Thoracic aorta (tissue), 2 donors: ENCODE results near the gene TBX4. TPM values are rescaled to one million over a fixed set of nuclear protein-coding genes. Genes with fewer than 3 reads are reported as not detected.

Source experiments
- ATAC-seq: fragments of 150-250 bp; one replicate; pipeline ENCODE4 v1.8.0; 2017; ENCODE audit warnings: low read depth; ENCODE audit not compliant: insufficient number of reproducible peaks, low FRiP score
- DNase-seq: peaks from one replicate; pipeline ENCODE4 v3.0.0-alpha.2; 2020; ENCODE audit warnings: low spot score
- H3K27ac ChIP-seq, 2 donors: fragments of 200-600 bp; sonication (generic); 1 replicate in 1 of 2; 2 replicates in 1 of 2; pipeline ENCODE4 v1.5.1; 2016; ENCODE audit warnings: mild to moderate bottlenecking in 2 of 2, moderate library complexity in 2 of 2
- H3K27me3 ChIP-seq: fragments of 200-600 bp; sonication (generic); replicated peaks from 2 replicates; pipeline ENCODE4 v1.6.0; 2016; ENCODE audit warnings: mild to moderate bottlenecking; ENCODE audit not compliant: insufficient read depth
- H3K36me3 ChIP-seq: fragments of 200-600 bp; sonication (generic); one replicate; pipeline ENCODE4 v1.5.1; 2016
- H3K4me1 ChIP-seq, 2 donors: fragments of 200-600 bp; sonication (generic); 1 replicate in 1 of 2; 2 replicates in 1 of 2; pipeline versions ENCODE4 v1.5.1 to v1.6.0; 2016; ENCODE audit warnings: low read depth in 2 of 2, mild to moderate bottlenecking in 1 of 2; ENCODE audit not compliant: control insufficient read depth in 1 of 2
- H3K4me3 ChIP-seq: fragments of 200-600 bp; sonication (generic); 2 replicates; pipeline ENCODE4 v1.5.1; 2016; ENCODE audit warnings: mild to moderate bottlenecking
- H3K9me3 ChIP-seq: fragments of 200-600 bp; sonication (generic); 2 replicates; pipeline ENCODE4 v1.5.1; 2016
- CTCF ChIP-seq: fragments of 200-600 bp; sonication (generic); IDR thresholded peaks from one replicate; pipeline ENCODE4 v1.5.1; 2019; ENCODE audit warnings: antibody characterized with exemption
- total RNA-seq, 2 donors: library from RNA; depleted of rRNA; stranded (reverse); fragments of >200 nt; gene quantifications; one replicate each; pipeline versions ENCODE4 v1.1.0 to v1.2.3, GENCODE V29; 2016

The TBX4 gene
- total RNA-seq, 2 donors from 2014 or later, result not detected

DNA sequence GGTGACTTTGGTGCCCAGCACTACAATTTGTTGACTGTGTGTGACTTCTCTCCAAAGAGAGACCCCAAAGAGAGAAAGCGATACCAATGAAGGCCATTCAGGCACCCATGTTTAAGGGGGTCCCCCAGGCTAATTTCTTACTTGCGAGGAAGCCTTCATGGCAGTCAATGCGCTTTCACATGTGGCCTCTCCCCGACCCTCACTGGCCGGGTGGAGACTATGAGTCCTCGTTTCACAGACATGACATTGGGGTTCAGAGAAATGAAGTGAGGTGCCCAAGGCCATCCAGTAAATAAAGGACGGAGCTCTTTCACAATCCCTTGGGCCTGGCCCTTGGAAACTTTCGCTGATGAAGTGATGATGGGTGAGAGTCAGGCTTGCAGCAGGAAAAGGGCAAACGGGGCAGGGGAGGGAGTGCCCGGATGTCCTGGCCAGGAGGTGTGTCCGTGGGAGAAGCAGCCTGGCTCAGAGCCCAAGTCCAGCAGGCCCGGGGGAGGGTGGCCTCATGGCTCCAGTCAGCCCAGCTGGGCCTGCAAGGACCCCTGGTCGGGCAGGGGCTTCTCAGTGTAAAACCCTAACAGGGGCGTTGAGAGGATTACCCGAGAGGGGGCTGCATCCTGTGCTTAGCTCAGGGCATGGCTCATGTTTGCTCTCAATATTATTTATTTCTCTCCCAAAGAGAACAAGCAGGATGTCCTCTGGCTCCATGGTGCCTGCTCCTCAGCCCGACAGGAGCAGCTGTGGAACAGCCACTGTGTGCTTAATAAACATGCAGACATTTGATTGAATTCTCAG, 37.9 kb upstream of the TBX4 start:
- DNase-seq (no peak), ATAC-seq (no peak)
- Histone ChIP-seq H3K36me3 (no peaks in the 10 kb centered on the region), H3K4me3 (no peak overlapping the region), H3K27ac (no peak overlapping the region), H3K4me1 (peaks cover 8 to 64% of the 10 kb centered on the region in 2 donors), H3K9me3 (no peaks in the 10 kb centered on the region), H3K27me3 (no peaks in the 10 kb centered on the region)
- no peak for TF ChIP-seq CTCF

DNA sequence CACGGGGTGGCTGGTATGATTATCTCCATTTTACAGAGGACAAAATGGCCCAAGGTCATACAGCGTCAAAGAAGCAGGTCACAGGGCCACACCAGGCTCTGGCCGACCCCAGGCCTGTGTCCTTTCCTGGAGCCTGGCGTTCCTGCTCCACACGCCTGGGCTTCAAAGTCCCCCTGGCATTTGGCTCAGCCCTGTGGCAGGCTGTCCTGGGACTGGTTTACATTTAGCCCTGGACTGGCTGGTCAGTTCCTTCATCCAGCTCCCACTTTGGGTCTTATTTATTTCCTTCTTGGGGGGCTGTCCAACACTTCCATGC, 37.3 kb upstream of the TBX4 start:
- H3K4me3 ChIP-seq, result no peak overlapping the region
- H3K27ac ChIP-seq, result peak overlapping the region in 1 of 2 donors; percentile 66
- H3K27me3 ChIP-seq, result no peaks in the 10 kb centered on the region
- no peaks in the 10 kb centered on the region for H3K36me3 ChIP-seq
- ATAC-seq, result no peak
- peaks cover 7 to 63% of the 10 kb centered on the region in 2 donors for H3K4me1 ChIP-seq
- H3K9me3 ChIP-seq, result no peaks in the 10 kb centered on the region
- TF ChIP-seq CTCF, result no peak
- DNase-seq, result no peak

GRCh38 chr17:61415374-61416210, 36.6 kb upstream of the TBX4 start:
- H3K27ac ChIP-seq, result peak overlapping the region; percentile 66 to 76
- H3K27me3 ChIP-seq, result no peaks in the 10 kb centered on the region
- DNase-seq (no peak), ATAC-seq (no peak)
- H3K4me1 ChIP-seq, result peaks cover under 1 to 56% of the 10 kb centered on the region in 2 donors
- H3K4me3 ChIP-seq, result no peak overlapping the region
- TF ChIP-seq CTCF, result no peak
- no peaks in the 10 kb centered on the region for H3K9me3 ChIP-seq
- H3K36me3 ChIP-seq, result no peaks in the 10 kb centered on the region

DNA sequence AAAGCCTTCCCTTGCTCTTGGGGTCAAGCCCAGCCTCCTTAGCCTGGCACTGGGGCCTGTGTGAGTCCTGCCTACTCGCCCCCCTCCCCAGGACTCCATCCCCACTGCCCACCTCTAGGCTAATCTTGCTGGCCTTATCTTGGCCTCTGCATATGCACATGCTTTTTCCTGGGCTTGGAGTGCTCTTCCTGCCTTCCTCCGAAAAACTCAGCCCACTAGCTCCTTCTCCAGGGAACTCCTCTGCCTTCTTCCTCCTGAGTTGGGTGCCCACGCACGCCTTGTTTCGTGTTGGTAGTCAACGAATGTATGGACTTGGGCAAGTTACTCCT, 36.0 kb upstream of the TBX4 start:
- Histone ChIP-seq H3K27me3 (peaks cover 5% of the 10 kb centered on the region), H3K9me3 (no peaks in the 10 kb centered on the region), H3K36me3 (no peaks in the 10 kb centered on the region), H3K4me1 (peaks cover 0 to 52% of the 10 kb centered on the region in 2 donors), H3K4me3 (no peak overlapping the region), H3K27ac (peak overlapping the region; percentile 66 to 76)
- no peak for ATAC-seq
- TF ChIP-seq CTCF, result no peak
- DNase-seq, result no peak

DNA sequence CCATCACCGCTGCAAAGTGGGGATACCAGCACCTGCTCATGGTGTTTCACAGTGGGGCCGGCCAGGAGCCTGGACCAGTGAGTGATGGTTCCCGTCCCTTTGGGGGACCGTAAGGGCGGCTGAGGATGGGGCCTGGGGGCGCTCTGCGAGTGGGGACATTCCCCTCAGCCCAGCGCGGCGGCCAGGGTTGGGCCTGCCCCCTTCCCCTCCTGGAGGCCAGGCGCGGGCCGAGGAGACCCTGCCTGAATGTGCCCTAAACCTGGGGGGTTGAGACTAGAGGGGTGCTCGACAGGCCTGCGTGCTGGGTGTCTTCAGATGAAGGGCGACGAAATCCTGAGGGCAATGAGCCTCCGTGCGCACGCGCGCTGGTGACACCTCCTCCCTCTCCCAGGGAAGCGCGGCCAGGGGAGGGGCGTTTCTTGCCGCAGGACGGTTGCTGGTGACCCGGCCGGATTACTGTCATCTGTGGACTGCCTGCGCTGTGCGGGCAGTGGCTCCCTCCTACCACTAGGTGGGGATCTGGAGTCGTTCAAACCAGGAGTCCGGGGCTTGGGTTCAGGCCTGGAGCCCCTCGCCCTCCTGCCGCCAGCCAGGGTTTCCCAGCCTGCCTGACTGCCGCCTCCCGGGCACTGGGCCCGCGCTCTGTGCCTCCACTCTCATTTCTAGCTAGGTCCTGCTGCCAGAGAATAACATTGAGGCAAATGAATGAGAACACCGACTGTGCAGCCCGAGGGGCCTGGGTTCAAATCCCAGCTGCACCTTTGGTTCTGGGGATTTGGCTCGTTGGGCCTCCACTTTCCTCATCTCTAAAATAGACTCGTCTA, 35.5 kb upstream of the TBX4 start:
- H3K4me3 ChIP-seq, result peak overlapping the region; percentile 52
- H3K27me3 ChIP-seq, result peaks cover 8% of the 10 kb centered on the region
- no peaks in the 10 kb centered on the region for H3K36me3 ChIP-seq
- no peaks in the 10 kb centered on the region for H3K9me3 ChIP-seq
- H3K27ac ChIP-seq, result peak overlapping the region; percentile 66 to 76
- H3K4me1 ChIP-seq, result peaks cover 0 to 47% of the 10 kb centered on the region in 2 donors
- peak; percentile 73 for DNase-seq
- no peak for ATAC-seq
- peak; percentile 97 for TF ChIP-seq CTCF
